ENCODE data around the gene FAIM2. TPM values are rescaled to one million over a fixed set of nuclear protein-coding genes. Genes with fewer than 3 reads are reported as not detected.

FAIM2 gene
- total RNA-seq, 1 experiment from 2014 or later = 0.18 TPM

- H3K9me2 ChIP-seq (replicated peaks; ENCODE audit: low read length) = no peaks in the 10 kb centered on the region
- no peak overlapping the region for H2AFZ ChIP-seq (ENCODE audit: low read length)
- H3K4me1 ChIP-seq (ENCODE audit: insufficient read depth, low read length) = peaks cover 8% of the 10 kb centered on the region
- TF ChIP-seq, protein P1, sequence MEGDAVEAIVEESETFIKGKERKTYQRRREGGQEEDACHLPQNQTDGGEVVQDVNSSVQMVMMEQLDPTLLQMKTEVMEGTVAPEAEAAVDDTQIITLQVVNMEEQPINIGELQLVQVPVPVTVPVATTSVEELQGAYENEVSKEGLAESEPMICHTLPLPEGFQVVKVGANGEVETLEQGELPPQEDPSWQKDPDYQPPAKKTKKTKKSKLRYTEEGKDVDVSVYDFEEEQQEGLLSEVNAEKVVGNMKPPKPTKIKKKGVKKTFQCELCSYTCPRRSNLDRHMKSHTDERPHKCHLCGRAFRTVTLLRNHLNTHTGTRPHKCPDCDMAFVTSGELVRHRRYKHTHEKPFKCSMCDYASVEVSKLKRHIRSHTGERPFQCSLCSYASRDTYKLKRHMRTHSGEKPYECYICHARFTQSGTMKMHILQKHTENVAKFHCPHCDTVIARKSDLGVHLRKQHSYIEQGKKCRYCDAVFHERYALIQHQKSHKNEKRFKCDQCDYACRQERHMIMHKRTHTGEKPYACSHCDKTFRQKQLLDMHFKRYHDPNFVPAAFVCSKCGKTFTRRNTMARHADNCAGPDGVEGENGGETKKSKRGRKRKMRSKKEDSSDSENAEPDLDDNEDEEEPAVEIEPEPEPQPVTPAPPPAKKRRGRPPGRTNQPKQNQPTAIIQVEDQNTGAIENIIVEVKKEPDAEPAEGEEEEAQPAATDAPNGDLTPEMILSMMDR (conservative IDR thresholded peaks at IDR 0.05; ENCODE audit: low read depth, low read length) = no peak
- TF ChIP-seq EZH2phosphoT487 (IDR thresholded peaks at IDR 0.05; ENCODE audit: borderline replicate concordance, low read length) = no peak
- no peak for TF ChIP-seq EZH2 (IDR thresholded peaks at IDR 0.05; ENCODE audit: low read length, unreplicated experiment)
- no peak overlapping the region for H3K27ac ChIP-seq (ENCODE audit: low read length)
- no TSS peak for BruUV-seq (replicated peaks)
- no peaks in the 10 kb centered on the region for H3K27me3 ChIP-seq (ENCODE audit: low read length)
- H3K4me3 ChIP-seq (ENCODE audit: low read length) = no peak overlapping the region
- H3K79me2 ChIP-seq (ENCODE audit: low read length) = no peaks in the 10 kb centered on the region
- CTCF ChIA-PET = no interaction called here
- ATAC-seq (no peak), DNase-seq (no peak)
- POLR2A ChIA-PET (ENCODE audit: unreplicated experiment) = no interaction called here
- intact Hi-C loops (cut with micrococcal nuclease) = no loop called here
- no peak overlapping the region for H3K4me2 ChIP-seq (ENCODE audit: low read length)
- no peaks in the 10 kb centered on the region for H3K36me3 ChIP-seq (ENCODE audit: low read depth, low read length)
- no peak overlapping the region for H3K9ac ChIP-seq (ENCODE audit: low read length)
- H3K9me3 ChIP-seq (ENCODE audit: low read length) = no peaks in the 10 kb centered on the region
- H4K20me1 ChIP-seq (ENCODE audit: low read length) = no peaks in the 10 kb centered on the region
- no peaks in the 10 kb centered on the region for H3F3A ChIP-seq (ENCODE audit: low read length, unreplicated experiment)
Observed at GRCh38 chr12:49899286-49899843, 4.3 kb downstream of the FAIM2 start.

DNA sequence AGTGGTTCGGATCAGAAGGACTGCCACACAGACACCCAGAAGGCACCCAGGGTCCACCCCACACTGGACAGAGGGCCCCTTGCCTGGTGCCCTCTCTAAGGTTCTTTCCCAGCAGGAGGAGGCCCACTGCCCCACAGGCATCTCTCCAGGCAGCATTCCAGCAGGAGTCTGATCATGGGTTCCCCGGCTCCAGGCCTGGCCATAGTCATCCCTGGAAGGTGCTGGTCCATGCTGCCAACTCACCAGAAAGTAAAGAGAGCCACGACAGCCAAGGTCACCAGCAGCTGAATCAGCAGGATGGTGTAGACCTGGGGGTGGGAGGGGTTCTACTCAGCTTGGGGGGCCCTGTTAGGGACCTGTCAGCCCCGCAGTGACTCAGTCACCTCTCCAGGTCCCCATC lies 6.4 kb downstream of the FAIM2 start:
- H4K20me1 ChIP-seq (ENCODE audit: low read length) = no peaks in the 10 kb centered on the region
- no peak for TF ChIP-seq EZH2phosphoT487 (IDR thresholded peaks at IDR 0.05; ENCODE audit: borderline replicate concordance, low read length)
- TF ChIP-seq EZH2 (IDR thresholded peaks at IDR 0.05; ENCODE audit: low read length, unreplicated experiment) = no peak
- TF ChIP-seq, protein P1 (conservative IDR thresholded peaks at IDR 0.05; ENCODE audit: low read depth, low read length) = no peak
- no peak overlapping the region for H3K9ac ChIP-seq (ENCODE audit: low read length)
- no peak overlapping the region for H3K4me2 ChIP-seq (ENCODE audit: low read length)
- peaks cover 14% of the 10 kb centered on the region for H3K4me1 ChIP-seq (ENCODE audit: insufficient read depth, low read length)
- H3K4me3 ChIP-seq (ENCODE audit: low read length) = no peak overlapping the region
- H2AFZ ChIP-seq (ENCODE audit: low read length) = no peak overlapping the region
- no peaks in the 10 kb centered on the region for H3F3A ChIP-seq (ENCODE audit: low read length, unreplicated experiment)
- H3K9me2 ChIP-seq (replicated peaks; ENCODE audit: low read length) = no peaks in the 10 kb centered on the region
- no peaks in the 10 kb centered on the region for H3K9me3 ChIP-seq (ENCODE audit: low read length)
- no peaks in the 10 kb centered on the region for H3K36me3 ChIP-seq (ENCODE audit: low read depth, low read length)
- intact Hi-C loops (cut with micrococcal nuclease) = no loop called here
- no peaks in the 10 kb centered on the region for H3K79me2 ChIP-seq (ENCODE audit: low read length)
- H3K27me3 ChIP-seq (ENCODE audit: low read length) = no peaks in the 10 kb centered on the region
- no peak for DNase-seq
- ChIA-PET POLR2A (ENCODE audit: unreplicated experiment) (no interaction called here), CTCF (no interaction called here)
- ATAC-seq = no peak
- no peak overlapping the region for H3K27ac ChIP-seq (ENCODE audit: low read length)
- BruUV-seq (replicated peaks) = no TSS peak

DNA sequence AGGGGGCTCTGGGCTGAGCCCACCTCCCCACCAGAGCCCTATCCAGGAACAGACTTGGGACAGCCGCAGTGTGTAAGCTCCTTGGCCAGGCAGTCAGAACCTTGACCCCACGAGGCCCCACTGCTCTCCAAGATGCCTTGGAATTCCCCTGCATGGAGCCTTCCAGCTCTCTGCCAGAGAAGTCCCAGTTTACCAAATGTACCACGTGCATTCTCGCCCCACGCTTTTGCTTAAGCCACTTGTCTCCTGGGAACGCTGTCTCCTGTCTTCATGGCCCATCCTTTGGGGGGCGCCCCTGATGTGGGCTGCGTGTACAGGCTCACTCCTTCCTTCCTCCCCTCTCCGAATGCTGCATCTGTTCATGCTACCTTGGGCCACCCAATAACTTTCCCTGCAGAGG lies 7.9 kb downstream of the FAIM2 start:
- no peak for ATAC-seq
- Histone ChIP-seq H2AFZ (ENCODE audit: low read length) (no peak overlapping the region), H3K36me3 (ENCODE audit: low read depth, low read length) (no peaks in the 10 kb centered on the region), H3K9ac (ENCODE audit: low read length) (no peak overlapping the region), H3K9me2 (replicated peaks; ENCODE audit: low read length) (no peaks in the 10 kb centered on the region), H4K20me1 (ENCODE audit: low read length) (no peaks in the 10 kb centered on the region), H3K4me2 (ENCODE audit: low read length) (no peak overlapping the region), H3F3A (ENCODE audit: low read length, unreplicated experiment) (no peaks in the 10 kb centered on the region), H3K4me3 (ENCODE audit: low read length) (no peak overlapping the region), H3K27me3 (ENCODE audit: low read length) (no peaks in the 10 kb centered on the region), H3K27ac (ENCODE audit: low read length) (no peak overlapping the region), H3K4me1 (ENCODE audit: insufficient read depth, low read length) (peaks cover 14% of the 10 kb centered on the region), H3K9me3 (ENCODE audit: low read length) (no peaks in the 10 kb centered on the region), H3K79me2 (ENCODE audit: low read length) (no peaks in the 10 kb centered on the region)
- TF ChIP-seq, protein P1 (conservative IDR thresholded peaks at IDR 0.05; ENCODE audit: low read depth, low read length) = no peak
- TF ChIP-seq EZH2 (IDR thresholded peaks at IDR 0.05; ENCODE audit: low read length, unreplicated experiment) = no peak
- no peak for TF ChIP-seq EZH2phosphoT487 (IDR thresholded peaks at IDR 0.05; ENCODE audit: borderline replicate concordance, low read length)
- ChIA-PET CTCF (no interaction called here), POLR2A (ENCODE audit: unreplicated experiment) (no interaction called here)
- no TSS peak for BruUV-seq (replicated peaks)
- DNase-seq = no peak
- intact Hi-C loops (cut with micrococcal nuclease) = no loop called here

Data from PC-3 (cell line).